DMS153 treated with DMSO at 0.1 percent for 48 hours (cell line): ENCODE results near the gene CDH26.
A peak's percentile ranks its signal among the peaks of the same experiment; 100 is the strongest.

Source experiments
- DNase-seq: peaks from one replicate; lab custom pipeline; 2025; ENCODE audit not compliant: unreplicated experiment; lab: John Stamatoyannopoulos, UW

The CDH26 gene

DNA sequence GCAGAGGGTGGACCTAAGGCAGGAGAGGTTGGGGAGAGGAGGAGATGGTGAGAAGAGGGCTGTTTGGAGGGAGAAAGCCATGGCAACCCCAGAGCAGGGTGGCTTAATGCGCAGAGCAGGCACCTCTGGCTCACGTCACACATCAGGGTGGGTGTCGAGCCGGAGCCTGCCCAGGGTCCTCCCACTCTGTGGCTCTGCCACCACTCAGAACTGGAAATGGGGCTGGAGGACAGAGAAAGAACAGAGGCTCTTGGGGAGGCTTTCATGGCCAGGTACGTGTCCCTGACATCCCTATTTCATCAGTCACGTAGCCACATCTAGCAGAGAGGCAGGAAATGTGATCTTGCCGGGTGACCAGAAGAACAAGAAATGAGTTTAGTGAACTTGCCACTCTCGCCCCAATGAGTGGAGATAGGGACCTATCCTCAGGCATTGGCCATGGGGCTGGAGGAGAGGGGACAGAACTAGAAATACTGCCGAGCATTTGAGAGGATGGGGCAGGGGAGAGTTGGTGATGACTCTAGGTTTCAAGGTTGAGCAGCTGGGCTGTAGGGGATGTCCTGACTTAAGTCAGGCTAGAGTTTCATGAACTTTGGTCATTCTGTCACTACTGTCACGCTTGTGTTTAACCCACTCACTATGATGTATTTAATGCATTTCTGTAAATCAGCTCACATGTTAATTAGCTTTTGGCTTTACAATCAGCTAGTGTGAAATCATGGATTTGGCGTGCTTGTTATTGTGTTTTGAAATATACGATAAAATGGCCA is 52.7 kb downstream of the CDH26 start:
- DNase-seq: no peak

DNA sequence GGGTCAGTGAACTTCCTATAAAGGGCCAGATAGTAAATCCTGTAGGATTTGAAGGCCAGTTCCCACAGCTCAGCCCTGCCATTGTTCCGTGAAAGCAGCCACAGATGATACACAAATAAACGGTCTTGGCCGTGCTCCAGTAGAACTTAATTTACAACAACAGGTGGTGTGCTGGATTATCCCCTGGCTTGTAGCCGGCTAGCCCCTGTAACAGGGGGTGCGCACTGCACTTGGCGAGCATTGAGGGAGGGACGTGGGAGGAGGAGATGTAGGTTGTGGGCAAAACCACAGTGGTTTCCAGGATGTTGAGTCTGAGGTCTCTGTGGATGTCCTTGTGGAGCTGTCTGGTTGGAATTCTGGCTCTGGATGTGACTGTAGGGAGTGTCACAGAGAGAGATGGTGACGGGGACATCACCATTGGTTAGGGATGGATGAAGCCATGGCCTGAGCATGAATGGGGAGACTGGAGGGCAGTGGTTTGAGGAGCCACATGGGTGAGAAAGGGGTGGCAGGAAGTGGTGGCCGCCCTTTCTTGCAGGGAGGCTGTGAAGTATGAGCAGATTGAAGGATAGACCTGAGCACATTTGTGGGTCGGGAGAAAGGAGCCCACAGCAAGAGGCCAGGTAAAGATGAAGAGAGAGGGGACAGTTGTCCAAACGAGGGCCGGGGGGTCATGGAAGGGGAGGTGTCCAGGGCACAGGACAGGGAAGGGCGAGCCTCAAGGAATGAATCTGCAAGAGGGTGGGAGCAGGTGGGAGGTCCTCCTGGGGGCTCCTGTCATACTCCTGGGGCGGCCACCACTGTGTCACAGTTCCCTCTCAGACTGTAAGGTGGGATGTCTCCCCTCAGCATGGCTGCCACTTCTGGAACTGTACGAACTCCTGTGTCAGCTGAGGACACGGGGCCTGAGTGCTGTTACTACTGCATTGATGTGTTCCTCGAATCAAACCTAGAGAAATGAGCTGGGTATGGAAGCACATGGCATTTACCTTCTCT is 53.6 kb downstream of the CDH26 start:
- peak; percentile 88 for DNase-seq

DNA sequence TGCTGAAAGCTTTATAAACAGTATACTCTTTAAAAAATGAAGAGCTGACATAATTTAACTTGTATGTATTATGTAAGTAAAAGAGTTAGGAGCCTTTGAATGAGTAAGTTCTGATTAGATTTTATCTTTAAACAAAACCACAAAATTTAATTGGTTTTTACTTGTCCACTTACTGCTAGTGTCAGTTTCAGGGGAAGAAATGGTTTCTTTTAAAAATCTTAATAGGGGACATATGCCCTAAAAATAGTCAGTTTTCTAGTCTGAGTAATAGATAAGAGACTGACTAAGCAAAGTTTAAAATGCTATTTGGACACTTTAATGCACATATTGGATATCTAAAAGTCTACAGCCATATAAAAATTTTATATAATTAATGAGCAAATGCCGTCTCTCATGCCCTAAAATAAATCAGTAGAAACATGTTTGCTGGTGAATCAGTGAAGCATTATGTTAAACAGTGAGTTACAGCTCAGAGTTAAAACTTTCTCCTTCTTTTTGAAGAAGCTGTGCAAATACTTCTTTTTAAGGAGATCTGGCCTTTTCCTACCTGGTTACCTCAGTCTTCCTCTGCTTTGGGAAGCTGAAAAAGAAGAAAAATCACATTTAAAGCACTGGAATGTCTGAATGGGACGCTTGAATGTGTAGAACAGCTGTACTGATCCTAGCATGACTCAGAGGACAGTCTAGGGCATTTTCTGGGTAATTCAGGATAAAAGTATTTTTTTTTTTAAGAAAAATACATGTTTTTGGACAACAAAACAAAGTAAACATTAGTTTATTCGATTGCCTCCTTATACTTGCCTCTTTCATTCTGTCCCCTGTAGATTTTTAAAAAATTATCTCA is 55.3 kb downstream of the CDH26 start:
- DNase-seq: no peak

DNA sequence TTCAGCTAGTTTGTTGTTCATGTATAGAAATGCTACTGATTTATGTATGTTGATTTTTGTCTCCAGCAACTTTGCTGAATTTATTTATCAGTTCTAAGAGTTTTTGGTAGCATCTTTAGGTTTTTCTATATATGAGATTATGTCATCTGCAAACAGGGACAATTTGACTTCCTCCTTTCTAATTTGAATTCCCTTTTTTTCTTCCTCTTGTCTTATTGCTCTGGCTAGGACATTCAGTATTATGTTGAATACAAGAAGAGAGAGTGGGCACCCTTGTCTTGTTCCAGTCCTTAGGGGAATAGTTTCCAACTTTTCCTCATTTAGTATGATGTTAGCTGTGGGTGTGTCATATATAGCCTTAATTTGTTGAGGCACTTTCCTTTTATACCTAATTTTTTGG is 58.2 kb downstream of the CDH26 start:
- DNase-seq: no peak

DNA sequence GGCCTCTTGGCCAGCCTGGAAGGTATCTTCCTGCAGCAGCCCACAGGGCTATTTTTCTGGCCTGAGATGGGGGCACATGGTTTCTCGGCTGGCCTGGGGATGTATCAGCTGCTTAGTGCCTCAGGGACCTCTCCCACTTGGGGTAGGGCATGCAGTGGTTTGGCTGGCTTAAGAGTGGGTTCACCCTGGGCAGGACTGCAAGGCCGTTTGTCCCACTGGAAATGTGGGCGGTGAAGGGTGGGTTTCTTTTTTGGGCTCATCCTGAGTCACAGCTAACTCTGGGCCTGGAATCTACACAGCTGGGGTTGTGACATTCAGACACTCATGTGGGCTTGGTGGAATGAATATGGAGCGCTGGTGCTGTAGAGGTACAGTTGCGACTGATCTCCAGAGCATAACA is 62.0 kb downstream of the CDH26 start:
- DNase-seq: no peak

DNA sequence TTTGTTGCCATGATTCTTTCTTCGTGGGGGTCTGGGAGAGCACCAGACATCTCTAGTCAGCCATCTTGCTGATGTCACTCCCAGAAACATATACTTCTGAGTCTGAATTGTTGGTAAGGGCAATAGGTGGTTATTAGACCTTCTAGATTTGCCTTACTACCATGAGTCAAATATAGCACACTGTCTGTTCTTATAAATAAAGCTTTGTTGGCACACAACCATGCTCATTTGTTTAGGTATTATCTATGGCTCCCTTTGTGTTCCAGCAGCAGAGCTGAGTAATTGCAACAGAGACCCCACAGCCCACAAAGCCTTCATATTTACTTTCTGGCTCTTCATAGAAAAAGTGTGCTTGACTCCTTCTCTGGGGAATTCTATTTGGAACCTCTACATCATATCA is 62.9 kb downstream of the CDH26 start:
- no peak for DNase-seq

DNA sequence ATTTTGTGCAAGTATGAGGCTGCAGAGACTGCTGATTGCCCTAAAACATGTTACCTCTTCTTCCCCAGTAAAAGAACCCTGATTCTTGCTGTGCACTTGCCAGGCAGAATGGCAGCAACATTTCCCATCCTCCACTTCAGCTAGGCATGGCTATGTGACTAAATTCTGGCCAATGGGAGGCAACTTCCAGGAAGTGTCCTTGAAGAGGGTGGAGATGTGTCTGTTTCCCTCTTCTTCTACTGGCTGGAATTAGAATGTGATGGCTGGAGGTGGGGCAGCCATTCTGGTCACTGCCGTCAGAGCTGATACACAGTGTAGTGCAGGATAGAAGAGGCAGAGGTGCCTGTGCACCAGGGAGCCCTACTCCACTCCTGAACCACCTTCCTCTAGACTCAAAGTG is 64.6 kb downstream of the CDH26 start:
- no peak for DNase-seq

DNA sequence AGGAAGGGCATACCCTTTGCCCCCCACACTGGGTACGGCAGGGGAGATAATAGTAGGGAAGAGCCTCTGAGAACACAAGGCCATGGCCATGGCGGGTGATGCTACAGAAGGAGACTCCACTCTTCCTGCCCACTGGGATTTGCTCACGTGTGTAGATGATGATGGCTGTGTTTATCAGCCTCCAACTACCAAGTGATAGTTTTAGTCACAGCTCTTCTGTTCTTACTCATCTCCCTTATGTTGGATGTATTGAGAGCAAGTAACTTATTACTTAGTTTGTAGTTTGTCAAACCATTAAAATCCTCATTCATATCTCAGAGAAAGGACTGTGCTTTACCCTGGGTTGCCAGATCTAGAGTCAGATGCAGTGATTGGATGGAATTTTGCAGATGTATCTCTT is 66.0 kb downstream of the CDH26 start:
- DNase-seq: no peak

DNA sequence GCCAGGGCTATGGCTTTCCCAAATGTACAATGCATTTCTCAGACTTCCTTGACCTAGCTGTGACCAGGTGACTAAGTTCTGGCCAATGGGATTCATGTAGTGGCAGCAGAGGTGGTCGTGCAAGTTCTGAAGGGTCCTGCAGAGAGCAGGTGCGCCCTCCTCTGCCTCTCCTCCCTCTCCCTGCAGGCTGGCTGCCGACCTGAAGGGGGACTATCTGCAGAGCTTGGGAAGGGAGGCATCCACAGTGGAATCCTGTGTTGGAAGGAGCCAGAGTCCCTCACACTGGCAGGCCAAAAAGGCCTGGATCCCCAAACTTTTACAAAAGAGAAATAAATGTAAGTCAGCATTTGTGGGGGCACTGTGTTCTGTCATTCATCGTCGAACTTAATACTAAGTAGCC is 66.6 kb downstream of the CDH26 start:
- no peak for DNase-seq

DNA sequence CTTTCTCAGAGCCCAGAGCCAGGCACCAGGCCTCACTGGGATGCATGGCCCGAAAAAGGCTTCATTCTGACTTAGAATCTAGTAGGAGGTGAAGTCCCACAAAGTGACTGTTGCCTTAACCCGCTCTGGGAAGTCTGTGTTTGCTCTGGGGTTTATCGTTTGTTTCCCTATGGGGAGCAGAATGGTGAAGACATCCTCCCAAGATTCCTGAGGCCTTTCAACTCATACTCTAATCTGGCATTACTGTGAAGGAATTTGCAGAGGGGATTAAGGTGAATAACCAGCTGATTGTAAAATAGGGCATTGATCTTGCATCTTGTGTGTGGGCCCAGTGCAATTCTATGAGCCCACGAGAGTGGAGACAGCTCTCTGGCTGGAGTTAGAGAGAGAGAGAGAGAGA is 67.8 kb downstream of the CDH26 start:
- no peak for DNase-seq

DNA sequence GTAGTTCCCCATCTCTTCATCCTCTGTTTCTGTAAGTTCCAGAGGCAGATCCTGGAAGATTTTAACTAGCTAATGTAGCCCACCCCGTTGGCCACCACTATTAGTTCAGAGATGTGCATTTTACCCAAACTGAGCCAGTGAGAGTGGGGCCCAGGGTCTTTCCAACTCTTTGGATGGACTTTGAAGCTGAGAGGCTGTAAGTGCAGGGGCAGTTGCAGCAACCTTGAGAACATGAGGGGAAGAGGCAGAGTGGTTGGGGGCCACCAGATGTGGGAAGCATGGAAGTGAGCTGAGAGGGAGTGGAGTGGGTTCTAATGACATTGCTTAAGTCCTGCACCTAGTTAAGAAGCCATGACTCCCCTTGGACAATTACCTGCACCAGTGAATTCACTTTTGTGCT is 72.2 kb downstream of the CDH26 start:
- DNase-seq: no peak

DNA sequence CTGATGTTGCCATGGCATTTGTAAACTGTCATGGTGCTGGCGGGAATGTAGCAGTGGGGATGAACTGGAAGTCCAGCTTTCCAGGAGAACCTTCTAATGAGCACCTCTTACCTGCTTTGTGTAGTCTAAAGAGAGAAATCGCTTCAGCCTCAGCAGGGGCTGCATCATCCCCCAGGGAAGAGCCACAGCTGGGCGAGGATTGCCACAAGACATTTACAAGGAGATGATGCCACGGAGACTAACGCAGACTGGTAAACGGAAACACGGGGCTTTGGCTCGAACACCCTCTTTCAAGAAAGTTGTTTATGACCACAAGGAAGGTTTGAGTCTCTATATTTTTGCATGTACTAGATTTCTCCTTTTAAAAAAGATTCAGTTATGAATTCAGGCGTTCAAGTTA is 72.9 kb downstream of the CDH26 start:
- DNase-seq: no peak

DNA sequence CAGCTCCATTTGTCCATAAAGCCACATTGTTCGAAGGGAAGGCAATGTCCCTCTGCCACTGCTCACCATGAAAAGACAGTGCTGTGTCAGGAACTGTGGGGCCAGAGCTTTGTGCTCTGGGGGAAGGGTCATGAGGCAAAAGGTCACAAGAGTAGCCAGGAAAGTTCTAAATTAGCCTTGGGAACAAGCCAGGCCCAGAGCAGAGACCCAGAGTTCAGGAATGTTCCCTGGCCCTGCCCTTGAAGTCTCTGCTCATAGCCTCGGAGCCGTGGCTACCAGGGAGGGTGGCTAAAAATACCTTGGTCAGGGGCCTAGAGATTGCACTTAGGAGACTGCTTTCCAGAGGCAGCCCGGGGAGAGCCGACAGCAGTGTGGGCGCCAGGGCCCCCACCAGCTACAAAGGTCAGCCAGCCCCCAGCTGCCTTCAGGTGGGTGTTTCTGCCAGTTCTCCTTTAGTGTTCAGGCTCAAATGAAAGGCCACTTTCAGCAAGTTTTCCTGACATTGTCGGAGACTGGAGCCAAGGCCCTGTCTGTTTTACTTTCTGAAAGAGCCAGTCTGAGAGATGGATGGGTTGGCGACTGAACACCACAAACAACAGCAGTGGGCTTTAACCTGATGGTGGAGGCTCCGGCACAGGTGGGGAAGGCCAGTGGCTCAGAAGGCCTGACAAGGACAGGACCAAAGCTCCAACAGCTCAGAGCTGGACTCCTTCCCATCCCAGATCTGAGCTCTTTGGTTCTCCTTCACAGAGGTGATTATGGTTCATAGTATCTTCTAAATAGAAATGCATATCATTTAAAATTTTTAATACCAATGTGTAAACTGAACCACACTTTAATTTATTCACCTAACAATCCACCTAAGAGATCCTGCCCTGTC is 76.2 kb downstream of the CDH26 start:
- no peak for DNase-seq

DNA sequence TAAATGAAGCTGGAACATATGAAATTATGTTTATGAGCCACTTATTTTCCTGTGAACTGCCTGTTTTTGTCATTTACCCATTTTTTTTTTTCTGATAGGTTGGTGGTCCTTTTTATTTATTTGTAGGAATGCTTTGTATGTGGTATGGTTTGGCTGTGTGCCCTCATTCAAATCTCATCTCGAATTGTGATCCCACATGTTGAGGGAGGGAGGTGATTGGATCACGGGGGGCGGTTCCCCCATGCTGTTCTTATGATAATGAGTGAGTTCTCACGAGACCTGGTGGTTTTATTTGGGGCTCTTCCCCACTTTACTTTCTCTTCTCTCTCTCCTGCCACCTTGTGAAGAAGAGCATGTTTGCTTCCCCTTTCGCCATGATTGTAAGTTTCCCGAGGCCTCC is 77.3 kb downstream of the CDH26 start:
- DNase-seq: no peak

DNA sequence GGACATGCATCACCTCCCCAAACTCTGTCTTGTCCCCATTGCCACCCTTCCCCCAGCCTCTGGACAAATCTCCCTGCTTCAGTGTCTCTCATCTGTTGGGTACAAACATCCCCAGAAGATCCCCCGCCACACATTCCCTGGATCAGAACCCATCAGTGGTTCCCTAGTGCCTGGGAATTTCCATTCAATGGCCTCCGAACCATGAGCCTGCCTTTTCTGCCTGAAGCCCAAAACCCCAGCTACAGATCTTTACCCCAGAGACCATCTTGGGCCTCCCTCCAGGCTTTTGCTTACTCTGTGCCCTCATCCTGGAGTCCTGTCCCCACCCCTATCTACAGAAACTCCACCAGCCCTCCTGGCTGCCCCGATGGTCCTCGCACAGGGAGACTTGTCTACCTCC is 78.1 kb downstream of the CDH26 start:
- no peak for DNase-seq

DNA sequence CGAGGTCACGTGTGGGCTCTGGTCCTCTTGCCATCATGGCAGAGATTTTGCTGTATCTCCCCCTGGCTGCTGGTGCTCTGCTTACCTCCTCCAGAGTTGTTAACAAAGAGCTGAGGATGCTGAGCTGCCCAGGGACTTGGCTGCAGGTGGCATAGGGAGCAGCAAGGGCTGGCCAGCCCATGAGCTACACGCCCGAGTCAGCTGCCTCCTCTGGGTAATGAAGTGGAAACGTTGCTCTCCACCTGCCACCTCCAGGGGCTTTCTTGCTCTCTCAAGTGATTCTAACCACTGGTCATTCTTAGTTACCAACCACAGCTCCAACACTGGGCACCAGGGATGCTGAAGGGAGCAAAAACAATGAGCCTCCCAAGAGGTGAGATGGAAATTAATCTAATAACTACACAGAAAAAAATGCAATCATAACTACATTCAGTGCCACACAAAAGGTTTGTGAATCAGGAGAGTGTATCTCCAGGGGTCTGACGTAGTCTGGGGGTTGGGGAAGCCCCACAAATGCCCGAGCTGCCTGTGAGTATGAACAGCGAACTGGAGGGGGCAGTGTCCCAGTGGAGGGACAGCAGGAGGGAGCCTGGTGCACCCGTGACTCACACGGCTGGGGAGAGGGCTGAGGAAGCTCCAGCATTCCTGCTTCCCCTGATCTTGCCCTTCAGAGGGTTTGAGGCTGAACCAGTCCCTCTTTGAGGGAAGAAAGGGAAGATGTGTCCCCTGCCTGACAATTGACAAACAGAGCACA is 78.7 kb downstream of the CDH26 start:
- no peak for DNase-seq

DNA sequence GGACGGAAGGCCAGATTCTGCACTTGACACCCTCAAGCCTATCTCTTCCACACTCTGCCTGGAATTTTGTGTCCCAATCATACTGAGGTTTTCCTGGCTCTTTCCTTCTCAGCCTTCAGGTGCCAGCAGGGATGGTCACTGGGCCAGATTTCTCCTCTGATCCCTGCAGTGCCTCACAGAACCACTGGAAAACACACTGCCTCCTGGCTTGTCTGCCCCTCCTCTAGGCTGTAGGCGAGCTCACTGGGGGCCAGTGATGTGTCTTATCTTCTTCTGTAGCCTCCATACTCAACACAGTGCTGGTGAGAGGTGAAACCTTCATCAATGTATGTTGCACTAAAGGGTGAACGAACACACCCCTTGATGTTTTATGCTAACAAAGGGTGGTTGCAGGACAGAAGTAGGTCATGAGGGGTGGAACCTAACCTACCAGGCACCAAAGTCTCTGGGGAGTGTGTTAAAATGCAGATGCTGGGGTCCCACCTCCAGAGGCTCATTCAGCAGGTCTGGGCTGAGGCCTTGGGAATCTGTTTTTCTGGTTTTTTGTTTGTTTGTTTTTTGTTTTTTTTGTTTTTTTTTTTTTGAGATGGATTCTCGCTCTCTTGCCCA is 80.3 kb downstream of the CDH26 start:
- no peak for DNase-seq

DNA sequence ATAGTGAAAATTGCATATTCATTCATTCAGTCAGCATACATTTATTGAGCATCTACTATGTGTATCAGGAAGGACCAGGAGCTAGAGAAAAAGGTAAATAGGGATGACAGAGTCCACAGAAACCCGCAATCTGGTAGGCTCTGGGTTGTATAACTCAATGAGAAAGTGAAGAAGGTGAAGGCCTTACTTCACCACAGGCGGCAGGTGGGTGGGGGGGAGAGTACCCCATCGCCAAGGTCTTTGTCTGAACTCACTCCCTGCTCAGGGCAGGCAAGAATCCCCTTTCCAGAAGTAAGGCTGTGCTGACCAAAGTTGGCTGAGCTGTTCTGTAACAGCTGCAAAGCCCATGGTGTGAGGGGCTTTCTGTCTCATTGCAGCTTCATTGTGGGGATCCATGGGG is 81.3 kb downstream of the CDH26 start:
- no peak for DNase-seq

DNA sequence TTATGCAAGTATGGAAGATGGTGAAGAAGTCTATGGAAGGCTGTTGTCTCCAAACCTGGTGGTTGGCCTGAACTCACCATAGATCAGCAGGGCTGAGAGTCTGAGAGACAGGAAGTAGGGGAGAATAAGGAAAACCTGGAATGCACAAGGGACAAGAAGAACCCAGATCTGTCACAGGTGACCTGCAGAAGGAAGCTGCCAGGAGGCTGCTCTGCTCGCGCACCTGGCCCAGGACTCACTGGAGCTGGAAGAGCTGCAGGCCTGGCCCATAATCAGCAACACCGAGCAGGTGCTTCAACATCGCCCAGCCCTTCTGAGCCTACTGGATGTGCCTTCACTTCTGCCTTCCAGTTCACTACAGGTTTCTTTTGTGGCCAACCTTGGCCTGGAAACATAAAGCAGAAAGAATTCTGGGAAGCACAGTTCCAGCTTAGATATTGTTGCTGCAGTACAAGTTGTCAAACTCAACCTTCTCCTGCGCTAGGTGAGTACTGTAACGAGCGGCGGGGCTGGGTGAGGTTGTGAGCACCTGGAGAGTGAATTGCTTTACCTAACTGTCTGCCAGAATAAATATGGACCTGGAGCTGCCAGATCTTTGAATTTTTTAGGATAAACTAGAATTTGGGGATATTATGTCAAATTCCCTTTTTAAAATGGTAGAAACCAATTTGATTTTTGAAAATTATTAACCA is 82.4 kb downstream of the CDH26 start:
- DNase-seq: no peak
